ENCODE data around the gene ZNF440.

Gene ZNF440

GRCh38 chr19:11787536-11787935 lies 26.5 kb upstream of the ZNF440 start:
- H3K56ac ChIP-seq (ENCODE audit: low read length) = no peak overlapping the region
- H2BK15ac ChIP-seq (replicated peaks; ENCODE audit: low read depth) = no peak overlapping the region
- no peaks in the 10 kb centered on the region for H3K36me3 ChIP-seq (ENCODE audit: control insufficient read depth, insufficient read depth, low read length)
- H3K27ac ChIP-seq (ENCODE audit: low read depth, low read length) = no peak overlapping the region
- H3K23ac ChIP-seq (ENCODE audit: low read length) = no peak overlapping the region
- H3K4ac ChIP-seq (ENCODE audit: low read depth, low read length) = no peak overlapping the region
- H3K79me1 ChIP-seq (ENCODE audit: low read length) = no peaks in the 10 kb centered on the region
- H2BK120ac ChIP-seq (ENCODE audit: low read depth, low read length) = no peak overlapping the region
- H2AK5ac ChIP-seq (ENCODE audit: low read length) = no peak overlapping the region
- DNase-seq = no peak
- H2BK5ac ChIP-seq (ENCODE audit: low read length) = no peak overlapping the region
- no peak overlapping the region for H4K8ac ChIP-seq (ENCODE audit: low read depth, low read length)
- H3K18ac ChIP-seq (ENCODE audit: low read length) = no peak overlapping the region
- H3K4me1 ChIP-seq (ENCODE audit: control insufficient read depth, low read depth, low read length) = no peaks in the 10 kb centered on the region
- no peak overlapping the region for H3K9ac ChIP-seq (ENCODE audit: low read length)
- no CpG with 5 or more reads among the region's 3 CpGs for WGBS (ENCODE audit: extremely low coverage, insufficient coverage, low lambda C conversion rate)
- H3K4me2 ChIP-seq (ENCODE audit: low read length) = no peak overlapping the region
- no peaks in the 10 kb centered on the region for H3K79me2 ChIP-seq (ENCODE audit: control insufficient read depth, insufficient read depth, low read length)
- H3K27me3 ChIP-seq (ENCODE audit: insufficient read depth, low read length, poor library complexity) = no peaks in the 10 kb centered on the region
- no peak overlapping the region for H3K4me3 ChIP-seq (ENCODE audit: low read length)
- no peak overlapping the region for H4K5ac ChIP-seq (ENCODE audit: low read length)

- no peak overlapping the region for H3K27ac ChIP-seq (ENCODE audit: low read depth, low read length)
- no peaks in the 10 kb centered on the region for H3K36me3 ChIP-seq (ENCODE audit: control insufficient read depth, insufficient read depth, low read length)
- no peak overlapping the region for H2BK15ac ChIP-seq (replicated peaks; ENCODE audit: low read depth)
- no peaks in the 10 kb centered on the region for H3K4me1 ChIP-seq (ENCODE audit: control insufficient read depth, low read depth, low read length)
- no peak overlapping the region for H3K4me3 ChIP-seq (ENCODE audit: low read length)
- H4K5ac ChIP-seq (ENCODE audit: low read length) = no peak overlapping the region
- no peaks in the 10 kb centered on the region for H3K79me2 ChIP-seq (ENCODE audit: control insufficient read depth, insufficient read depth, low read length)
- H3K18ac ChIP-seq (ENCODE audit: low read length) = no peak overlapping the region
- no peaks in the 10 kb centered on the region for H3K27me3 ChIP-seq (ENCODE audit: insufficient read depth, low read length, poor library complexity)
- H4K8ac ChIP-seq (ENCODE audit: low read depth, low read length) = no peak overlapping the region
- DNase-seq = no peak
- no peak overlapping the region for H3K4ac ChIP-seq (ENCODE audit: low read depth, low read length)
- no peak overlapping the region for H3K23ac ChIP-seq (ENCODE audit: low read length)
- H2BK5ac ChIP-seq (ENCODE audit: low read length) = no peak overlapping the region
- H3K56ac ChIP-seq (ENCODE audit: low read length) = no peak overlapping the region
- H2BK120ac ChIP-seq (ENCODE audit: low read depth, low read length) = no peak overlapping the region
- H3K4me2 ChIP-seq (ENCODE audit: low read length) = no peak overlapping the region
- no peak overlapping the region for H3K9ac ChIP-seq (ENCODE audit: low read length)
- no peaks in the 10 kb centered on the region for H3K79me1 ChIP-seq (ENCODE audit: low read length)
- no peak overlapping the region for H2AK5ac ChIP-seq (ENCODE audit: low read length)
Measured at GRCh38 chr19:11792942-11793341, 21.1 kb upstream of the ZNF440 start.

GRCh38 chr19:11797491-11797890 lies 16.6 kb upstream of the ZNF440 start:
- no peak overlapping the region for H2BK15ac ChIP-seq (replicated peaks; ENCODE audit: low read depth)
- H3K79me2 ChIP-seq (ENCODE audit: control insufficient read depth, insufficient read depth, low read length) = no peaks in the 10 kb centered on the region
- no peak overlapping the region for H3K23ac ChIP-seq (ENCODE audit: low read length)
- H3K27ac ChIP-seq (ENCODE audit: low read depth, low read length) = no peak overlapping the region
- no peak overlapping the region for H3K56ac ChIP-seq (ENCODE audit: low read length)
- H3K27me3 ChIP-seq (ENCODE audit: insufficient read depth, low read length, poor library complexity) = no peaks in the 10 kb centered on the region
- H3K4me2 ChIP-seq (ENCODE audit: low read length) = no peak overlapping the region
- no peak overlapping the region for H3K4me3 ChIP-seq (ENCODE audit: low read length)
- H3K36me3 ChIP-seq (ENCODE audit: control insufficient read depth, insufficient read depth, low read length) = no peaks in the 10 kb centered on the region
- no peak overlapping the region for H2BK5ac ChIP-seq (ENCODE audit: low read length)
- peak; percentile 78 for DNase-seq
- H4K5ac ChIP-seq (ENCODE audit: low read length) = no peak overlapping the region
- H4K8ac ChIP-seq (ENCODE audit: low read depth, low read length) = no peak overlapping the region
- H3K18ac ChIP-seq (ENCODE audit: low read length) = no peak overlapping the region
- H2BK120ac ChIP-seq (ENCODE audit: low read depth, low read length) = no peak overlapping the region
- H2AK5ac ChIP-seq (ENCODE audit: low read length) = no peak overlapping the region
- no peaks in the 10 kb centered on the region for H3K4me1 ChIP-seq (ENCODE audit: control insufficient read depth, low read depth, low read length)
- H3K79me1 ChIP-seq (ENCODE audit: low read length) = no peaks in the 10 kb centered on the region
- no CpG with 5 or more reads among the region's 8 CpGs for WGBS (ENCODE audit: extremely low coverage, insufficient coverage, low lambda C conversion rate)
- H3K9ac ChIP-seq (ENCODE audit: low read length) = no peak overlapping the region
- H3K4ac ChIP-seq (ENCODE audit: low read depth, low read length) = no peak overlapping the region

GRCh38 chr19:11798391-11799330 lies 15.4 kb upstream of the ZNF440 start, which contains the start of gene ZNF491:
Gene ZNF491, plus strand, starts transcription at chr19:11798523. Its CDS starts 7,431 bp downstream, at chr19:11805954.
- H2BK15ac ChIP-seq (replicated peaks; ENCODE audit: low read depth) = no peak within 1 kb of the TSS
- peak within 1 kb of the TSS; percentile 100 for H3K4me2 ChIP-seq (ENCODE audit: low read length)
- H3K27me3 ChIP-seq (ENCODE audit: insufficient read depth, low read length, poor library complexity) = no peaks in the 10 kb centered on the region
- H3K36me3 ChIP-seq (ENCODE audit: control insufficient read depth, insufficient read depth, low read length) = no peaks in the 10 kb centered on the region
- no peak within 1 kb of the TSS for H2BK120ac ChIP-seq (ENCODE audit: low read depth, low read length)
- no peaks in the 10 kb centered on the region for H3K79me1 ChIP-seq (ENCODE audit: low read length)
- no peak within 1 kb of the TSS for H4K8ac ChIP-seq (ENCODE audit: low read depth, low read length)
- H3K23ac ChIP-seq (ENCODE audit: low read length) = no peak within 1 kb of the TSS
- peak within 1 kb of the TSS; percentile 92 for H3K56ac ChIP-seq (ENCODE audit: low read length)
- peak; percentile 96 for DNase-seq
- no peak within 1 kb of the TSS for H3K4ac ChIP-seq (ENCODE audit: low read depth, low read length)
- H3K27ac ChIP-seq (ENCODE audit: low read depth, low read length) = peak within 1 kb of the TSS; percentile 57
- peak within 1 kb of the TSS; percentile 64 for H3K4me3 ChIP-seq (ENCODE audit: low read length)
- no peak within 1 kb of the TSS for H3K18ac ChIP-seq (ENCODE audit: low read length)
- H3K79me2 ChIP-seq (ENCODE audit: control insufficient read depth, insufficient read depth, low read length) = no peaks in the 10 kb centered on the region
- H3K4me1 ChIP-seq (ENCODE audit: control insufficient read depth, low read depth, low read length) = no peaks in the 10 kb centered on the region
- no peak within 1 kb of the TSS for H4K5ac ChIP-seq (ENCODE audit: low read length)
- WGBS (ENCODE audit: extremely low coverage, insufficient coverage, low lambda C conversion rate) = no CpG with 5 or more reads among the region's 56 CpGs
- H3K9ac ChIP-seq (ENCODE audit: low read length) = peak within 1 kb of the TSS; percentile 76
- no peak within 1 kb of the TSS for H2BK5ac ChIP-seq (ENCODE audit: low read length)
- H2AK5ac ChIP-seq (ENCODE audit: low read length) = no peak within 1 kb of the TSS

GRCh38 chr19:11806354-11807098 lies 7.5 kb upstream of the ZNF440 start:
- no peaks in the 10 kb centered on the region for H3K79me1 ChIP-seq (ENCODE audit: low read length)
- H3K4ac ChIP-seq (ENCODE audit: low read depth, low read length) = no peak overlapping the region
- H3K9ac ChIP-seq (ENCODE audit: low read length) = no peak overlapping the region
- H2BK15ac ChIP-seq (replicated peaks; ENCODE audit: low read depth) = no peak overlapping the region
- no peaks in the 10 kb centered on the region for H3K4me1 ChIP-seq (ENCODE audit: control insufficient read depth, low read depth, low read length)
- no peak overlapping the region for H4K5ac ChIP-seq (ENCODE audit: low read length)
- H3K23ac ChIP-seq (ENCODE audit: low read length) = no peak overlapping the region
- no peak overlapping the region for H2AK5ac ChIP-seq (ENCODE audit: low read length)
- H2BK5ac ChIP-seq (ENCODE audit: low read length) = no peak overlapping the region
- H3K27ac ChIP-seq (ENCODE audit: low read depth, low read length) = no peak overlapping the region
- no peak overlapping the region for H3K56ac ChIP-seq (ENCODE audit: low read length)
- no peaks in the 10 kb centered on the region for H3K36me3 ChIP-seq (ENCODE audit: control insufficient read depth, insufficient read depth, low read length)
- no peak overlapping the region for H2BK120ac ChIP-seq (ENCODE audit: low read depth, low read length)
- no peak overlapping the region for H4K8ac ChIP-seq (ENCODE audit: low read depth, low read length)
- H3K79me2 ChIP-seq (ENCODE audit: control insufficient read depth, insufficient read depth, low read length) = no peaks in the 10 kb centered on the region
- no peaks in the 10 kb centered on the region for H3K27me3 ChIP-seq (ENCODE audit: insufficient read depth, low read length, poor library complexity)
- H3K4me3 ChIP-seq (ENCODE audit: low read length) = no peak overlapping the region
- no peak overlapping the region for H3K18ac ChIP-seq (ENCODE audit: low read length)
- H3K4me2 ChIP-seq (ENCODE audit: low read length) = no peak overlapping the region
- no peak for DNase-seq
- WGBS (ENCODE audit: extremely low coverage, insufficient coverage, low lambda C conversion rate) = no CpG with 5 or more reads among the region's 11 CpGs
